MM.1S (cell line): Measurements from ENCODE around the gene KRT79.

Experiments used
- DNase-seq: peaks from one replicate; pipeline ENCODE4 v3.0.0-alpha.2; 2015
- H2AFZ ChIP-seq: fragments of 300-600 bp; sonication (generic); 2 replicates; pipeline ENCODE4 v1.6.0; 2016; ENCODE audit warnings: antibody characterized with exemption, low read length
- H3F3A ChIP-seq: fragments of 300-600 bp; sonication (generic); 2 replicates; pipeline ENCODE4 v1.6.1; 2016; ENCODE audit warnings: mild to moderate bottlenecking, antibody characterized with exemption, low read length, moderate library complexity, mixed read lengths; ENCODE audit not compliant: insufficient read depth
- H3K27ac ChIP-seq: fragments of 300-600 bp; sonication (generic); 2 replicates; pipeline ENCODE4 v1.5.1; 2016; ENCODE audit warnings: mild to moderate bottlenecking, low read length
- H3K27me3 ChIP-seq: fragments of 300-600 bp; sonication (generic); replicated peaks from 2 replicates; pipeline ENCODE4 v1.6.0; 2016; ENCODE audit warnings: low read length; ENCODE audit not compliant: insufficient read depth
- H3K36me3 ChIP-seq: fragments of 300-600 bp; sonication (generic); replicated peaks from 2 replicates; pipeline ENCODE4 v1.6.1; 2016; ENCODE audit warnings: mild to moderate bottlenecking, low read length, mixed read lengths; ENCODE audit not compliant: insufficient read depth
- H3K4me1 ChIP-seq: fragments of 300-600 bp; sonication (generic); 2 replicates; pipeline ENCODE4 v1.6.1; 2016; ENCODE audit warnings: low read length, mixed read lengths
- H3K4me2 ChIP-seq: fragments of 300-600 bp; sonication (generic); 2 replicates; pipeline ENCODE4 v1.6.0; 2016; ENCODE audit warnings: low read depth, low read length
- H3K4me3 ChIP-seq: fragments of 300-600 bp; sonication (generic); 2 replicates; pipeline ENCODE4 v1.5.1; 2016; ENCODE audit warnings: low read length, mixed read lengths
- H3K79me2 ChIP-seq: fragments of 300-600 bp; sonication (generic); 2 replicates; pipeline ENCODE4 v1.6.1; 2016; ENCODE audit warnings: mixed run types, low read length, mixed read lengths
- H3K9ac ChIP-seq: fragments of 300-600 bp; sonication (generic); 2 replicates; pipeline ENCODE4 v1.6.1; 2016; ENCODE audit warnings: low read length, mixed read lengths
- H3K9me2 ChIP-seq: fragments of 300-600 bp; sonication (generic); replicated peaks from 2 replicates; pipeline ENCODE4 v1.6.1; 2016; ENCODE audit warnings: mild to moderate bottlenecking, low read length, mixed read lengths; ENCODE audit not compliant: insufficient read depth
- H3K9me3 ChIP-seq: fragments of 300-600 bp; sonication (generic); replicated peaks from 2 replicates; pipeline ENCODE4 v1.6.1; 2016; ENCODE audit warnings: mild to moderate bottlenecking, low read length, mixed read lengths; ENCODE audit not compliant: insufficient read depth
- H4K20me1 ChIP-seq: fragments of 300-600 bp; sonication (generic); 2 replicates; pipeline ENCODE4 v1.6.1; 2016; ENCODE audit warnings: mild to moderate bottlenecking, low read length, moderate library complexity, mixed read lengths; ENCODE audit not compliant: insufficient read depth
- CTCF ChIP-seq: fragments of 300-600 bp; sonication (generic); IDR thresholded peaks from 2 replicates; pipeline ENCODE4 v1.5.1; 2016; ENCODE audit warnings: antibody characterized with exemption, low read length, mixed read lengths
- EZH2 ChIP-seq: fragments of 300-600 bp; sonication (generic); optimal IDR thresholded peaks from 2 replicates; pipeline ENCODE3; 2017; ENCODE audit warnings: low read depth, mild to moderate bottlenecking, antibody characterized with exemption, low read length, mixed read lengths
- EZH2phosphoT487 ChIP-seq: fragments of 300-600 bp; sonication (generic); IDR thresholded peaks from 2 replicates; pipeline ENCODE4 v1.6.1; 2018; ENCODE audit warnings: antibody characterized with exemption, low read length

KRT79 gene

GRCh38 chr12:52837781-52838608 is 3.9 kb upstream of the KRT79 start:
- Histone ChIP-seq H3K9me3 (no peaks in the 10 kb centered on the region), H3K36me3 (no peaks in the 10 kb centered on the region), H3K9ac (no peak overlapping the region), H2AFZ (no peak overlapping the region), H3K4me2 (no peak overlapping the region), H3K9me2 (no peaks in the 10 kb centered on the region), H3K27ac (no peak overlapping the region), H3F3A (no peaks in the 10 kb centered on the region), H3K4me1 (no peaks in the 10 kb centered on the region), H3K27me3 (peaks cover 91% of the 10 kb centered on the region), H3K79me2 (no peaks in the 10 kb centered on the region), H3K4me3 (no peak overlapping the region), H4K20me1 (no peaks in the 10 kb centered on the region)
- TF ChIP-seq EZH2phosphoT487 (no peak), EZH2 (no peak), CTCF (no peak)
- DNase-seq, result no peak

- no peak overlapping the region for H2AFZ ChIP-seq
- no peak overlapping the region for H3K27ac ChIP-seq
These were observed 3.3 kb upstream of the KRT79 start for GRCh38 chr12:52837413-52837741.

GRCh38 chr12:52836491-52837412 is 2.6 kb upstream of the KRT79 start:
- Histone ChIP-seq H3K36me3 (no peaks in the 10 kb centered on the region), H3K27me3 (peaks cover 96% of the 10 kb centered on the region), H4K20me1 (no peaks in the 10 kb centered on the region), H3K4me3 (no peak overlapping the region), H3K79me2 (no peaks in the 10 kb centered on the region), H3K9me2 (no peaks in the 10 kb centered on the region), H3K4me1 (no peaks in the 10 kb centered on the region), H3K27ac (no peak overlapping the region), H3K9me3 (no peaks in the 10 kb centered on the region), H3K4me2 (no peak overlapping the region), H3F3A (no peaks in the 10 kb centered on the region), H2AFZ (no peak overlapping the region), H3K9ac (no peak overlapping the region)
- DNase-seq, result no peak
- TF ChIP-seq CTCF, result no peak
- no peak for TF ChIP-seq EZH2phosphoT487
- no peak for TF ChIP-seq EZH2

More at GRCh38 chr12:52837413-52837741, 3.3 kb upstream of the KRT79 start:
- Histone ChIP-seq H3K4me3 (no peak overlapping the region), H3K9me2 (no peaks in the 10 kb centered on the region), H3K4me1 (no peaks in the 10 kb centered on the region), H3K9me3 (no peaks in the 10 kb centered on the region), H3K79me2 (no peaks in the 10 kb centered on the region), H3K9ac (no peak overlapping the region), H3K27me3 (peaks cover 97% of the 10 kb centered on the region), H3K36me3 (no peaks in the 10 kb centered on the region), H4K20me1 (no peaks in the 10 kb centered on the region), H3F3A (no peaks in the 10 kb centered on the region), H3K4me2 (no peak overlapping the region)
- no peak for DNase-seq
- TF ChIP-seq EZH2phosphoT487 (no peak), EZH2 (no peak), CTCF (no peak)
